Measurements from ENCODE around the gene PLA2G2A.
"Not testable (repeated sequence)": the region's sequence is repeated elsewhere in the genome, so short reads cannot be mapped to it uniquely, and the experiment has no call there.

PLA2G2A gene

GRCh38 chr1:19971664-19972063 lies 7.8 kb downstream of the PLA2G2A start:
- DNase-seq: no peak

GRCh38 chr1:19969898-19970660 lies 9.3 kb downstream of the PLA2G2A start:
- no peak for DNase-seq

- no peak for DNase-seq
These were observed 11.6 kb downstream of the PLA2G2A start for GRCh38 chr1:19967808-19968207.

GRCh38 chr1:19964542-19964941 lies 14.9 kb downstream of the PLA2G2A start:
- no peak for DNase-seq

- no peak for DNase-seq
These were observed 15.8 kb downstream of the PLA2G2A start for GRCh38 chr1:19963636-19964035.

GRCh38 chr1:19960591-19960990 lies 18.8 kb downstream of the PLA2G2A start:
- no peak for DNase-seq

- DNase-seq: no peak
These were observed 21.6 kb downstream of the PLA2G2A start for GRCh38 chr1:19957779-19958178.

- no peak for DNase-seq
These were observed 23.8 kb downstream of the PLA2G2A start for GRCh38 chr1:19955534-19956170.

- DNase-seq: no peak
These were observed 25.4 kb downstream of the PLA2G2A start for GRCh38 chr1:19954059-19954458.

GRCh38 chr1:19949016-19949415 lies 30.4 kb downstream of the PLA2G2A start:
- no peak for DNase-seq

- no peak for DNase-seq
These were observed 32.4 kb downstream of the PLA2G2A start for GRCh38 chr1:19946971-19947370.

- DNase-seq: no peak
These were observed 33.1 kb downstream of the PLA2G2A start for GRCh38 chr1:19946331-19946751.

- no peak for DNase-seq
These were observed 33.5 kb downstream of the PLA2G2A start for GRCh38 chr1:19945914-19946313.

GRCh38 chr1:19942657-19943056 lies 36.8 kb downstream of the PLA2G2A start:
- DNase-seq: no peak

- DNase-seq: no peak
These were observed 37.3 kb downstream of the PLA2G2A start for GRCh38 chr1:19942088-19942487.

GRCh38 chr1:19941206-19941568 lies 38.2 kb downstream of the PLA2G2A start:
- no peak for DNase-seq

- DNase-seq: no peak
These were observed 38.8 kb downstream of the PLA2G2A start for GRCh38 chr1:19940486-19941205.

GRCh38 chr1:19938472-19938871 lies 40.9 kb downstream of the PLA2G2A start:
- no peak for DNase-seq

GRCh38 chr1:19936061-19936750 lies 43.2 kb downstream of the PLA2G2A start:
- DNase-seq: no peak

- DNase-seq: no peak
These were observed 45.1 kb downstream of the PLA2G2A start for GRCh38 chr1:19934336-19934735.

GRCh38 chr1:19932866-19933265 lies 46.6 kb downstream of the PLA2G2A start:
- no peak for DNase-seq

- not testable (repeated sequence) for DNase-seq
These were observed 52.3 kb downstream of the PLA2G2A start for GRCh38 chr1:19927130-19927421.

- no peak for DNase-seq
These were observed 52.9 kb downstream of the PLA2G2A start for GRCh38 chr1:19926296-19927129.
